ENCODE measurements around the gene EPB42.
"Not testable (repeated sequence)": the region's sequence is repeated elsewhere in the genome, so short reads cannot be mapped to it uniquely, and the experiment has no call there.

The EPB42 gene

DNA sequence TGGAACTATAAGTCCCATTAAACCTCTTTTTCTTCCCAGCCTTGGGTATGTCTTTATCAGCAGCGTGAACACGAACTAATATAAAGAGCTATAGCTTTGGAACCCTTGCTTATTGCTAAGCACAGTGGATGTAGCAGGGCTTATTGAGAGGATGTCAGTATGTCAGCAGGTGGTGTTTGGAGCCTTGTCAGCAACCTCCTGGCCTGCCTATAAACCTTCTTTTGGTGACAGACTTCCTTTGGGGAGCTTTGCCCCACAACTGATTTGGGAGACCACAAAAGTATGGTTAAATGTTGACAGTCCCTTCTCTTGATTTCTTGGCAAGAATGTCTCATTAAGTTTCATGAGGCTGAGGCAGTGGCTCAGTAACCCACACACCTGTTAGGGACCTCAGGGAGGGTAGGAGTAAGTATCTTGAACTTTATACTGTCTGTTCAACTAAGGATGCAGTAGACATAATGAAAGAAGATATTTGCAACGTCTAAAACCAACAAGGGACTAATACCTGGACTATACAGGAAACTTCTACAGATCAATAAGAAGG is 20.8 kb downstream of the EPB42 start (continued):
- TF ChIP-seq, protein P1, sequence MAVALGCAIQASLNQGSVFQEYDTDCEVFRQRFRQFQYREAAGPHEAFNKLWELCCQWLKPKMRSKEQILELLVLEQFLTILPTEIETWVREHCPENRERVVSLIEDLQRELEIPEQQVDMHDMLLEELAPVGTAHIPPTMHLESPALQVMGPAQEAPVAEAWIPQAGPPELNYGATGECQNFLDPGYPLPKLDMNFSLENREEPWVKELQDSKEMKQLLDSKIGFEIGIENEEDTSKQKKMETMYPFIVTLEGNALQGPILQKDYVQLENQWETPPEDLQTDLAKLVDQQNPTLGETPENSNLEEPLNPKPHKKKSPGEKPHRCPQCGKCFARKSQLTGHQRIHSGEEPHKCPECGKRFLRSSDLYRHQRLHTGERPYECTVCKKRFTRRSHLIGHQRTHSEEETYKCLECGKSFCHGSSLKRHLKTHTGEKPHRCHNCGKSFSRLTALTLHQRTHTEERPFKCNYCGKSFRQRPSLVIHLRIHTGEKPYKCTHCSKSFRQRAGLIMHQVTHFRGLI (tag by site-specific recombination; IDR thresholded peaks at IDR 0.05), result no peak
- TF ChIP-seq KLF16 (tag by site-specific recombination; IDR thresholded peaks at IDR 0.05), result no peak
- TF ChIP-seq SALL2 (tag by site-specific recombination; IDR thresholded peaks at IDR 0.05; ENCODE audit: borderline replicate concordance), result no peak
- no peak for TF ChIP-seq ZNF148 (tag by site-specific recombination; IDR thresholded peaks at IDR 0.05; ENCODE audit: borderline replicate concordance)
- no peak for TF ChIP-seq ZNF530 (tag by site-specific recombination; IDR thresholded peaks at IDR 0.05; ENCODE audit: low read depth)
- TF ChIP-seq ZBTB8A (tag by site-specific recombination; IDR thresholded peaks at IDR 0.05), result no peak
- TF ChIP-seq ZNF394 (tag by site-specific recombination; IDR thresholded peaks at IDR 0.05; ENCODE audit: borderline replicate concordance), result no peak

GRCh38 chr15:43198992-43199391 is 21.8 kb downstream of the EPB42 start:
- Histone ChIP-seq H3K27ac (ENCODE audit: extremely low read depth, low read depth, low read length) (no peak overlapping the region), H3K4me1 (ENCODE audit: control insufficient read depth, insufficient read depth, low read length) (no peaks in the 10 kb centered on the region), H3K36me3 (ENCODE audit: control insufficient read depth in 2 of 2, insufficient read depth in 1 of 2, low read length in 2 of 2) (peaks cover 3 to 29% of the 10 kb centered on the region in 2 experiments; a peak in 1 of 3 replicates), H3K9me3 (ENCODE audit: control insufficient read depth, insufficient read depth, low read depth, low read length) (no peaks in the 10 kb centered on the region), H3K4me3 (ENCODE audit: low read depth, low read length) (no peak overlapping the region)
- ChIA-PET POLR2A (no interaction called here), CTCF (interaction anchor here (0.7 kb wide), 1 partner anchor 270 kb away, joined by 3 read pairs; no protein-coding TSS in a partner anchor)
- TF ChIP-seq ZNF362 (tag by site-specific recombination; IDR thresholded peaks at IDR 0.05) (no peak), KLF17 (tag by site-specific recombination; IDR thresholded peaks at IDR 0.05) (no peak)

GRCh38 chr15:43198556-43198955 is 22.3 kb downstream of the EPB42 start:
- POLR2A ChIA-PET, result not testable (repeated sequence)

DNA sequence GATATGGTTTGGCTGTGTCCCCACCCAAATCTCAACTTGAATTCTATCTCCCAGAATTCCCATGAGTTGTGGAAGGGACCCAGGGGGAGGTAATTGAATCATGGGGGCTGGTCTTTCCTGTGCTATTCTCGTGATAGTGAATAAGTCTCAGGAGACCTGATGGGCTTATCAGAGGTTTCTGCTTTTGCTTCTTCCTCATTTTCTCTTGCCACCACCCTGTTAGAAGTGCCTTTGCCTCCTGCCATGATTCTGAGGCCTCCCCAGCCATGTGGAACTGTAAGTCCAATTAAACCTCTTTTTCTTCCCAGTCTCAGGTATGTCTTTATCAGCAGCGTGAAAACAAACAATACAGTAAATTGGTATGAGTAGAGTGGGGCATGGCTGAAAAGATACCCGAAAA is 23.0 kb downstream of the EPB42 start:
- POLR2A ChIA-PET; H3K27ac ChIP-seq (ENCODE audit: extremely low read depth, low read depth, low read length); H3K9me3 ChIP-seq (ENCODE audit: control insufficient read depth, insufficient read depth, low read depth, low read length); H3K4me3 ChIP-seq (ENCODE audit: low read depth, low read length); H3K4me1 ChIP-seq (ENCODE audit: control insufficient read depth, insufficient read depth, low read length): not testable (repeated sequence)
- CTCF ChIA-PET, result interaction anchor here (0.6 kb wide), 2 partner anchors 24 to 483 kb away, joined by 3 to 7 read pairs; no protein-coding TSS in a partner anchor
- H3K36me3 ChIP-seq (ENCODE audit: control insufficient read depth in 2 of 2, insufficient read depth in 1 of 2, low read length in 2 of 2), result peaks cover 15 to 38% of the 10 kb centered on the region in 2 experiments

More at GRCh38 chr15:43198556-43198955, 22.3 kb downstream of the EPB42 start:
- not testable (repeated sequence) for H3K9me3 ChIP-seq (ENCODE audit: control insufficient read depth, insufficient read depth, low read depth, low read length); H3K27ac ChIP-seq (ENCODE audit: extremely low read depth, low read depth, low read length); H3K4me3 ChIP-seq (ENCODE audit: low read depth, low read length); H3K4me1 ChIP-seq (ENCODE audit: control insufficient read depth, insufficient read depth, low read length)
- TF ChIP-seq ZNF585B (tag by site-specific recombination; IDR thresholded peaks at IDR 0.05), result peak; percentile 87
- CTCF ChIA-PET, result interaction anchor here (0.6 kb wide), 1 partner anchor 484 kb away, joined by 3 read pairs; no protein-coding TSS in a partner anchor
- peaks cover 7 to 31% of the 10 kb centered on the region in 2 experiments; a peak in 2 of 3 replicates for H3K36me3 ChIP-seq (ENCODE audit: control insufficient read depth in 2 of 2, insufficient read depth in 1 of 2, low read length in 2 of 2)
